HPDE6-E6E7 (cell line): ENCODE data around the gene IGF1R.

Experiments
- DNase-seq: peaks from one replicate; pipeline ENCODE4 v3.0.0; 2011; ENCODE audit warnings: missing footprints; ENCODE audit errors: extremely low spot score

IGF1R gene

DNA sequence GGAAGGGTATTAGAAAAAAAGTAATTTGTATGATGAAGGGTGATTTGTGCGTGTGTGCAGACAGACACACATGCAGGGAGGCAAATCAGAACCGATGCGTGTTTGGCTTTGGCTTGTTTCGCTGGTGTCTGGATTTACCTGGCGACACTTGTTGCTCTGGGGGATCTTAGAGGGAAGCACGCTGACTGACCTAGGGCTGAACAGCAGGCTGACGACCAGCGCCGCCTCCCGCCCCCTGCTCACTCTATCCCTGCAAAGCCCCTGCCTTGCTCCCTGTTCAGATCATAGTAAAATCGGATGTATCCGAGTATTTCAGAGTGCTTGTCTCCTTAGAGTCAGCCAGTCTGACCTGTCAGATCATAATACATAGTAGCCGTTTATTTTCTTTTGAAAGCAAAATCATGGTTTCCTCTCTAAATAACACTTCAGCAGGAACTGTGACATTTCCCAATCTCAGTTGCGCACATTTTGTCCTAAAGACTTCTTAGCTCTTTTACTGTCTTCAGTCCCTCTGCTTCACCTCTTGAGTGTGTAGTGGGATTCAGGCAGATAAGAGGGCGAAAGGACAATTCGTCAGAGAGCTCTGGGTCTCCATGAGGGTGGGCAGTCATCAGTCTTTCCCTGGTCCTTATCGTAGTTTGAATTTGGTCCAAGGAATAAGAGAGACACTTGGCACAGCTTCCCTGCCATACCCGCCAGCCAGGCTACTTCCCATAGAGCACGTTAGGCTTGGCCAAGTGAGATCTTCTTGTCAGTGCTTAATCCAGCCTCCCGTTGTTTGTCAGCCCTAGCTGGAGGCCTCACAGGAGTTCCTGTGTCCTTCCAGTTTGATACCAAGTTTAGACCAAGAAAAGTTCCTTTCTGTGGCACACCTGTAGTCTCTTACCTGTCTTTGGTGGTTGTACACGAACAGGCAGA, 261.9 kb downstream of the IGF1R start:
- no peak for DNase-seq

DNA sequence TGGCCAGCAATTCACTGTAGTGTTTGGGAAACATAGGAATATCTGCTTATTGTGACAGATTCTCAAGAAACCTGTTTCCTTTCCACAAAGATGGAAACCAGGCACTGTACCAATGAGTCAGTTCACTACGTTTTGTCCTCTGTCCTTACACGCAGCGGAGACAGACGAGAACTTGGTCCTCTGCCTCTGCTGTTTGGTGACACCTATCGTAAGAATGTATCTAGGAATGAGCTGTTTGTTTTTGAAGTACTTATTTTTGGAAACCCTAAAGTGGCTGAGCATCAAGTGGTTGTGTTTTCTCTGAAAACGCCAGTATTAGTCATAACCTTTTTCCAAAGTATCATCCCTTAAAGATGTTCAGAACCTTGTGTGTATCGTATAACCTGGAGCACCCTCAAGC, 266.3 kb downstream of the IGF1R start:
- peak; percentile 36 for DNase-seq

DNA sequence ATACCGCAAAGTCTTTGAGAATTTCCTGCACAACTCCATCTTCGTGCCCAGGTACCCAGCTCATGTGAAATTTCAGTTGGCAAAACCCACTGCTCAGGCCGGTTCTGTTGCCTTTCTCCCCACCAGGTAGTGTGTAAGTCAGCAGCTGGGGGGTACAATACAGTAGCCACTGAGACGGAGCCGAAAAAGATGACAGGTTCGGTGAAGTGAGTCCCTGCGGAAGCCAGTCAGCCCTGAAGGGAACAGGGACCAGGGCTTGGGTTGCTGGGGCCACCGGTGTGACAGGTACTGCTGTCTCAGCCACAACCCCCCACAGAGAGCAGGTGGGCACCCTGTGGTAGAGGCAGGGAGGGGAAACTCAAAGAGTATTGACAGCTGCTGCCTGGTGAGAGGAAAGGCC, 268.5 kb downstream of the IGF1R start:
- no peak for DNase-seq

DNA sequence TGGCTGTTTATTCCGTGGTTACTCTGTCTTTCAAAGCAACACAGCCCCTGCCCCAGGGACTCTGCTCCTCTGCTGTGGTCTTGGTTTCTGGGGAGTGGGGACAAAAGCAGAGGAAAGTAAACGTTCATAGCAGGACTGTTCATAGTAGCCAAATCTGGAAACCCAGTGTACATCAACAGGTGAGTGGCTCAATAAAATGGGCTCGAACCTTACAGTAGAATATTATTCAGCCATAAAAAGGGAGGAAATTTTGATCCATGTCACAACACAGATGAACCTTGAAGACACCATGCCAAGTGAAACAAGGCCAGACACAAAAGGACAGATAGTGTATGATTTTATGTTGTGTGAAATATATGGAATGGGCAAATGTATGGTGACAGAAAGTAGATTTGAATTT, 269.1 kb downstream of the IGF1R start:
- DNase-seq = no peak

DNA sequence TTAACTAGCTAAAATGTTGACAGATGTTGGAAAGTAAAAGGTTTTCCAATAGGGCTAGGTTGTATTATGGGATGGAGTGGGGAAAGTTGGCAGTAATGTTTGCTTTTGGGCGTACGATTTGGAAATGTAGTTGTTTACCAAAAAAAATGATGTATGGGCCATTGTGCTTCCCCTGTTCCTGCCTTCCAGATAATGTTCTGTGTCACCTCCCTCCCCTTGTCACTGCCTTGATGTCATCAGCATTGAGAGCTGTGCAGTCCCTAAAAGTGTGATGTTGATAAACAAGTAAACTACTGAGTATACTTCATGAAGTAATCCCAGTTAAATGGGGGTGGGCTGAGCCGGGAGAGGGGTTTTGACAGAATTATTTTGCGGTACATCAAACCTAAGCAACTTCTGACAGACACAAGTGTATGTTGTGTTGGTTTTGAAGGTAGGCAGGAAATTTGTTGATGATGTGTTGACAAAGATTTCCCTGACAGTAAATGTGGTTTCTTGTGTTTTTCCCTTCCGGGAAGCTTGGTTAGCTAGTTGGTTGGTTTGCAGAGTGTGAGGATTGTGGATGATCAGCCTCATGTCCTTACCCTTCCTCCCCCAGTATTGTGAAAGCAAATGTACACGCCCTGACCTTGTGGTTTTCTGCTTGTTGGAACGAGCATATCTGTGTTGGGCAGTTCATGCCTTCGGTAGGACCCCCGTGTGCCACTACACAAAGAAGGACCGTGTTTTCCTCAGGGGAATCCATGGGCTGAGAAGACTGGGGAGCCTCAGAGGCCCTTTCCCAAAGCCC, 271.9 kb downstream of the IGF1R start:
- DNase-seq = no peak

DNA sequence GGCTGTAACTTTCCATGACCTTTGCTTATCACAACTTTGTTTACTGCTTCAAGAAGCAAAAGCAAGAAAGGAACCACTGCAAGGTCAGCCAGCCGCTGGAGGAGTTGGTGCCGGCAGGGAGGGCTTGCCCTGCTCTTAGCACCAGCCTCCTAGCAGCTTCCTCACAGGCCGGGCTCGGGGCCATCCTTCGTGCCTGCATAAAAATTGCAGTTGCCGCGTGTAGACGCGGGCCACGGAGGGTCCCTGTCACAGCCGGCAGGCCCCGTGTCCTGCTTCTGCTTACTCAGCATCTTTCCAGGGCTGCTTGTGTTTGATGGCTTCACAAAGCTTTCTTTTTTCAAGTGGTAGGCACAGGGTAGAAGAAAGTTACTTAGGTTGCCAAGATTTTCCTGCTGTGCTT, 274.8 kb downstream of the IGF1R start:
- DNase-seq = no peak

DNA sequence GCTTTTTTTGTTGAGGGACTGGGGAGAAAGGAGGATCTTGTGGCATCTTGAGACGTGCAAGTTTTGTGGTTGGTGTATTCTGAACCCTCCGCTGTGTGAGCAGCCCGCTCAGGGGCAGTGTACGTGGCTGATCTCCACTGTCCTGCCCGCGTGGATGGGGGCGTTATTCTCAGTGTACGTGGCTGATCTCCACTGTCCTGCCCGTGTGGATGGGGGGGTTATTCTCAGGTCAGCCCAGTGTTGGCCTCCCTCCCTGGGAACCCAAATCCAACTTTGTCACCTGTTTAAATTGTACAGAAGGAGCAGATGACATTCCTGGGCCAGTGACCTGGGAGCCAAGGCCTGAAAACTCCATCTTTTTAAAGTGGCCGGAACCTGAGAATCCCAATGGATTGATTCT, 275.2 kb downstream of the IGF1R start:
- DNase-seq = no peak

DNA sequence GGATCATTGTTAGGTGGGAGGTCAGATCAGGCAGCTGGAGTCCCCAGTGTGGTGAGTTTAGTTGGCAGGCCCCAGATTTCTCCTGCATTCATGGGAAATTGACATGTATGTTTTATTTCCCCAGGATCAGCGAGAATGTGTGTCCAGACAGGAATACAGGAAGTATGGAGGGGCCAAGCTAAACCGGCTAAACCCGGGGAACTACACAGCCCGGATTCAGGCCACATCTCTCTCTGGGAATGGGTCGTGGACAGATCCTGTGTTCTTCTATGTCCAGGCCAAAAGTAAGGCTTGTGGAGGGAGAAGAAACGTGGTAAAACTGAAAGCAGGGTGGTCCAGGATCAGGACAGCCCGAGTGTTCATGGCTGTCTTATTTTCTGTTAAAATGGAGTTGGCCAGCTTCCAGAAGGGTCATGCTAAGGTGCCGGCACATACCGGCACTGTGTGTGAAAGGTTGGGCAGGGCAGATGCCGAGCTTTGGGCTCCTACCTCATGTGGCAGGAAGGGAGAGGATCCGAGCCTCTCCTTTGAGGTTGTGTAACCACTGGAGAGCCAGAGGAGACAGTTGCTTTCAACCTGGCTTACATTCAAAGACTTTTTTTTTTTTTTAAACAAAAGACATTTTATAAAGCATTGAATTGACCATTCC, 276.2 kb downstream of the IGF1R start:
- no peak for DNase-seq

DNA sequence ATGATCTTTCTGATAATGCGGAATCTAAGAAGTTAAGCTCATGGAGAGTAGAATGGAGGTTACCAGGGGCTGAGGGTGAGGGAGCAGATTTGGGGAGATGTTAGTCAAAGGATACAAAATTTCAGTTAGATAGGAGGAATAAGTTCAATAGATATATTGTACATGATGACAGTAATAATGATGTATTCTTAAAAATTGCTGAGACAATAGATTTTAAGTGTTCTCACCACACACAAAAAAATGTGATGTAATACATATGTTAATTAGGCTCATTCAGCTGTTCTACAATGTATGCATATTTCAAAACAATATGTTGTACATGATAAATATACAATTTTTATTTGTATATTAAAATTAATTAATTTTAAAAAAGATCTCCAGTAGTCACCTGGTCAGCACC, 277.9 kb downstream of the IGF1R start:
- no peak for DNase-seq

DNA sequence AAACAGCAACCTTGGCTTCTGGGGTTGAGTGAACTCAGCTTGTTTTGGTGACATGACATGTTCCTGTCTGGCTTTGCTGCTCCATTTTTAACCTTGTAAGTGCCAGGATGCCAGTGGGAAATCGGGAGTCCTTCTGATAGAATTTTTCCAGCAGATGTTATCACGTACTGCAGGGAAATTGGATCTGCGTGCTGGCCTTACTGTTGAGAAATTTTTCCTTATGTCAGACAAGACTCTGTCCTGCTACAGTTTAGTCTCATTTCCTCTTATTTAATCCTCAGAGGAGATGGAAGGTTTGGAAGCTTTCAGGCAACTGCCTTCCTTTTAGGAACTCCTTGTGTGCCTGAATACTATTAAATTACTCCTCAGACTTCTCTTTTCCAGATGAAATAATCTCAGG, 278.7 kb downstream of the IGF1R start:
- no peak for DNase-seq

DNA sequence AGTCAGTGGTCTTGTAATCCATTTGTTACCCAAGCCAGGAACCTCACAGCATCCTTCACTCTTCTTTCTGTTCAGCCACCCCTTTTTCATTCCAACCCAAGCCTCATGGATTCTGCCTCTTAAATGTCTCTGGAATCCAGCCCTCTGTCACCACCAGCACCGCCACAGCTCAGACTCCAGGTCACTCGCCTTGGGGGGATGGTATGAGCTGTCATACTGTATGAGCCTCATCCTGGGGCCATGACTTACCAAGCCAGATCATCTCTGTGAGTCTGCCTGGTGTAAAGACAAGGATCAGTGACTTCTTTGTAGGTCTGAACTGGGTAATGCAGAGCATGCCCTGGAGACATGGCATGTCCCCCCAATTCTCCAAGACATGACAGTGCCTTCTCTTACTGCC, 279.7 kb downstream of the IGF1R start:
- DNase-seq = no peak

DNA sequence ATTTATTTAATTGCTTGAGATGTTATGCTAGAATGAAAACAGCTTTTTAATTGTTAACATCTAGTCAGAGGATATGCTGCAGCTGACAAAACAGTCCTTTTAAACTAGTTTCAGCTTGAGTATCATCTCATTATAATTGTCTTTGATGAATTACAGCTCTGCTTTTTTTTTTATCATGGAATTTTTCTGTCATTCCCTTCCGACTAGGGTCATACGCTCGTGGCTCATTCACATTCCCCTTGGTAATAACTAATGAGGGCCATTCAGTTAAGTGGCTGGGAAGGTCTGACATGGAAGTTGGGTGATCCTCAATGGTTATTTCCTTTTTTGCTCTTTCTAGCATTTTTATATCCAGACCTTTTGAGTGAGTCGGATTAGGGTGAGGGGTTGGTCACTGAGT, 282.2 kb downstream of the IGF1R start:
- DNase-seq = no peak

DNA sequence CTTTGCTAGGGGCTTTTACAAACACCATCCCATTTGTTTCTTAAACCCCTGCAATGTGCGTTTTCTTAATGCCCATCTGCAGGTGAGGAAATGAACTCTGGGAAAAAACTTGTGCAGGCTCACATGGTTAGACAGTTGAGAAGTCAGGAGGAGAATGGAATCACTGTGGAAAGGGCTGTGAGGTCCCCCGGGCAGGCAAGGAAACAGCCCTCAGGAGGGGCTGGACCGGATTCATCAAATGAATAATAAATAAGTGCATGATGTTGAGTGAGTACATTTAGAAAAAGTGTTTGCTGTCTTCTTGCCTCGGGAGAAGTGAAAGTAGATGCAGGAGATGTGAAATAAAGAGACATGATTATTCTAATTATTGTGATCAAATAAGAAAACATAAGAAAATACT, 282.7 kb downstream of the IGF1R start:
- DNase-seq = no peak

DNA sequence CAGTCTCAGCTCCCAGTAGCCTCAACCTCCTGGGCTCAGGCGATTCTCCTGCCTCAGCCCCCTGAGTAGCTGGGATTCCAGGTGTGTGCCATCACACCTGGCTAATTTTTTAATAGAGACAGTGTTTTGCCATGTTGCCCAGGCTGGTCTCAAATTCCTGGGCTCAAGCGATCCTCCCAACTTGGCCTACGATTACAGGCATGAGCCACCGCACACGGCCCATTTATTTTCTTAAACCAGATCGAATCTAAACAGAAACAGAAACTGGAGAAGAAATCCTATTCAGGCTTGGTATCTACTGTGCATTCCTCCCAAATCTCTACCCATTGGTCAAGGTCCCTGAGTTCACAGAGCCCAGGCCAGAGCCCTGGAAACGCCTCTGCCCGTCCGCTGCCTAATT, 285.1 kb downstream of the IGF1R start:
- no peak for DNase-seq

DNA sequence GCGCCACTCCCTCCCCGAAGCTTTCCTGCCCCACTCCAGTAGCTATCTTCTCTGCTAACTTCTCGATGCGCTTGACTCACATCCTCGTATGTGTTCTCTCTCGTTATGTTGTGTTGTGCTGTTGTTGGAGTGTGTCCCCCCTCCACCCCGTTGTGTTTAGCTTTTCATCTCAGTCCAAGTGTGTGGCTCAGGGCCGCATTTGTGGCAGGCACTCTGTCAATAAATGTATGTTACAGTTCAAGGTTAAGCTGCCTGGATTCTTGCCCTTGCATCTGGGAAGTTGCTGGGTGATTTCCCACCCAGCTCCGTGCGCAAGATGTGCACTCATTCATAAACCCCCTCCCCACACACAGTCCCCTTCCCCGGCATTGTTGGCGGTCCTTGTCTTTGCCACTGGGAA, 287.4 kb downstream of the IGF1R start:
- no peak for DNase-seq

DNA sequence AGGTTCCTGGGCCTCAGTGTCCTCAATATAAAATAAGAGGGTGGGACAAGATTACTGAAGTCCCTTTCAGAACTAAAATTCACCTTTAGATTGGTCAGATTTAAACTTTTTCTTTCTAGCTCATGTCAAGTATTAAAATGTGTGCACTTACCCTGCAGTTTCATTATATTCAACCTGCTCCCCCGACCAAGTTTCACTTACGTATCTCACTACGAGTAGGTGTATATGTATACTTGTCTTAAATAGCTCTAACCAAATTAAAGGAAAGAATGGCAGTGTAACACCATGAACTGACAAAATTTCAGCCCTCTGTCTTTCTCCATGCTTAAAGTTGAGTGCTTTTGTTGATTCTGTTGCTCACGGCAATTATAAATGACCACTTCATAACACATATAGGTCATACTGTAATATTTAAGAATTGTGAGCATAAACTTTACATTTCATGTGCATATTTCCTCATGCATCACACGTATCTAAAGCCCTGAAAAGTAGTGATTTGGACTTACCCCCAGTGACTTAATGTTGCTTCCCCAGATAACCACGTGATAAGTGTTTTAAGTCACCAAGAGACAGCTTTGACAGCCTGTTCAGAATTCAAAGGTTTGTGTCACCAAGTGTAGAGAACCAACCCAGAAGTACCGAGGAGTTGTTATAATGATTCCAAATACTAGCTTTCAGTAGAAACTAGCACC, 289.2 kb downstream of the IGF1R start:
- no peak for DNase-seq

DNA sequence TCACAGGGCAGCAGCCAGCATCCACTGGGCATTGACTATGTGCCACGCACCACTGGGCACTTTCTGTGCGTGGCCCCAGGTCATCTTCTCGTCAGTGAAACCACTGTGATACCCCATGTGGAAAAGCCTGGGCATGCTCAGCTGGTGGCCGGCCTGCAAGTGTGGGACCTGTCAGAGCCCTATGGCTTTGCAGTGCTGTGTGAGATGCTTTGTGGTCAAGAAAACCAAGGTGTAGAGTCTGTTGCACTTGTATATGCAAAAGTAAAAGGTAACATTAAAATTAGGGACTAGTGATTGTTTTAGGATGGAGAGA, 289.7 kb downstream of the IGF1R start:
- no peak for DNase-seq

DNA sequence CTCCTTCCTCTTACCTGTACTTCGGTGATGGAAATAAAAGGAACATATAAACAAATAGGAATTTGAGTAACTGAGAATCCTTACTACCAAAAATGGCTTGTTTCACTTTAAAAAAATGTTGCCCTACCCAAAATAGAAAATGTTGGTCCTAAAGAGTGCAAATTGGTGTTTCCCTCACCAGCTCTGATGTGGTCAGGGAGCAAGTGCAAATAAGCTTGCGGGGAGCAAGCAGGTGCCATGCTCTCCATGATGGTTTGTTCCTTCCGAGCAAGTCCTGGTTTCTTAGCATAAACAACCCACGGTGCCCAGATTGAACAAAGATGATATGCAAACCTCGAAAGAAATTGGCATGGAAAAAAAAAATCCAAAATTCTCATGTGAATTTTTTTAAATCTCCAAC, 290.5 kb downstream of the IGF1R start:
- DNase-seq = no peak

DNA sequence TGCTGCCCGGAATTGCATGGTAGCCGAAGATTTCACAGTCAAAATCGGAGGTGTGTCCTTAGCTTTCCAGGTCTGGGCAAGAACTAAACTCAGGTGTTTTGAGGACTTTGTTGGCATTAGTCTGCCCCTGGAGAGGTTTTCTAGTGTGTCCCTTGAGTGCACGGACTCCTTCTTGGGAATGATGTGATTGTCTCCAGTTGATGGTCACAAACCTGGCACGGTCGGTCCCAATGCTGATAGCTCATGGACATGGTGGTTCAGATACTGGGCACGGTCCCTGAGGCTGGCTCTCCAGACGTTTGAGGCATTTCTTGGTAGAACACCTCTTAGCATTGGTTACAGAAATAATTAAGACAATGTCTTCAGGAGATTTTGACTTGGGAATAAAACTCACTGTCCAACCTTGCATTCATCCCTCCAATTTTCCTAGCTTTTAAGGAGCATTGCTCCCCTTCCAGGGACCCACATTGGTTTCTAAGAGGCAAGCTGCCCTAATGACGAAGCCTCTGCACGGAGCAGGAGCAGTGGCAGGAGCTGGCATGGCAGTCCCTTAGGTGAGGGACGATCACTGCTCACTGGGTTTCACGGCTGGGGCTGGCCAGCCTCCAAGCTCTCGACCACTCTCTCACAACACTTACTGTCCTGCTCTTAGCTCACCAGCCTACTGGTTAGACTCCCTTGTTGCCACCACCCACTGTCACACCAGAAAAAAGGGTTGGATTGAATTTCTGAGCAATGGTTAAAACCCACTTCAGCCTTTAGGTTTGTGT, 291.2 kb downstream of the IGF1R start:
- no peak for DNase-seq

DNA sequence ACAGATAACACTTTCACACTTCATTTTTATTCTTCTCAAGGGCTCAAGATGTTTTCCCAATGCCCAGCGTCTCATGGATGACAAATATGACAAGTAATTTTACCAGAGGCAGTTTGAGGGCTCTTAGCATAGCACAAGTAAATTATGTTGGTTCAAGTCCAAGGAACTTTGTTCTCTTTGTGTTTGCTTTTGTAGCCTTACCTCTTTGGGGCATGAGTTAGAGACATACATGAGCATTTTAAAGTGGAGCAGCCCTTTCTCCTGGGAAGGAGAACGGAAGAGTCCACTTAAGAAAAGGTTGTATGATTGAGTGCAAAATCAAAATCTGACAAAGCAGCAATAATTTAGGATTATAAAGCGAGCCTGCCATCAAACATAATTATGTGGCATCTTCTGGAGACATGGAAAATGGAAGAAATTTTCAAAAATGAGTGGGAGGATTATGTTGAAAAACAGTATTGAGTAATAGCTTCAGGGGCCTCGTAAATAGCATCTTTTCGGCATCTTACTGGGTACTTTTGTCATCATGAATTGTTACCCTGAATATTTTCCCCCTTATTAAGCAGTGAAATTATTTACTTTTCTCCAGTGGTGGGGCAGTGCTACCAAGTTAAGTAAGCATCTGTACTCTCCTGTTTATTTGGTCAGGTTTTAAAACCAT, 293.4 kb downstream of the IGF1R start:
- no peak for DNase-seq

DNA sequence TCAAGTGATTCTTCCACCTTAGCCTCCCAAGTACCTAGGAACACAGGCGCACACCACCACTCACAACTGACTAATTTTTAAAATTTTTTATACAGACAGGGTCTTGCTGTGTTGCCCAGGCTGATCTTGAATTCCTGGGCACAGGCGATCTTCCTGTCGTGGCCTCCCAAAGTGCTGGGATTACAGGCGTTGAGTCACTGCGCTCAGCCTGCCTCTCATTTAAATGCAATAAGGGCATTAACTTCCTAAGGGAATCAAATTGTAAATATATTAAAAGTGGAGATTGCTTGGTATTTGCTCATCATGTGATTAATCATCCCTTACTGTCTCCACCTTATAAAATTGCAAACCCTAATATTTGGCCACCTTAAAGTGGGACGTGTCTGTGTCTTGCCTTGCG, 294.1 kb downstream of the IGF1R start:
- no peak for DNase-seq
